Liver (tissue), 9 donors: ENCODE results near the gene VPS13C. TPM values are rescaled to one million over a fixed set of nuclear protein-coding genes. Genes with fewer than 3 reads are reported as not detected.

Experiments used
- DNase-seq: peaks from one replicate; pipeline ENCODE4 v3.0.0-alpha.2; 2017; ENCODE audit warnings: low spot score
- H3K27ac ChIP-seq, 2 donors: one replicate each; pipeline ENCODE4 v1.7.0; 2013; ENCODE audit warnings: inconsistent platforms in 2 of 2, low read length in 2 of 2, control low read depth in 1 of 2, low read depth in 1 of 2, mild to moderate bottlenecking in 1 of 2
- H3K27me3 ChIP-seq, 4 donors: one replicate each; pipeline versions ENCODE4 v1.6.1 to v1.7.0; 2013; ENCODE audit warnings: low read length in 3 of 4, inconsistent platforms in 1 of 4, mild to moderate bottlenecking in 1 of 4, moderate library complexity in 1 of 4; ENCODE audit not compliant: control insufficient read depth in 4 of 4, insufficient read depth in 4 of 4
- H3K36me3 ChIP-seq, 4 donors: one replicate each; pipeline versions ENCODE4 v1.6.1 to v1.7.0; 2013; ENCODE audit warnings: low read length in 3 of 4, mild to moderate bottlenecking in 3 of 4, low read depth in 1 of 4, moderate library complexity in 1 of 4; ENCODE audit not compliant: control insufficient read depth in 4 of 4, insufficient read depth in 3 of 4
- H3K4me1 ChIP-seq, 4 donors: one replicate each; pipeline versions ENCODE4 v1.6.1 to v1.7.0; 2013; ENCODE audit warnings: low read length in 3 of 4, mild to moderate bottlenecking in 3 of 4, moderate library complexity in 1 of 4; ENCODE audit not compliant: control insufficient read depth in 4 of 4, insufficient read depth in 4 of 4
- H3K4me3 ChIP-seq, 3 donors: one replicate each; pipeline versions ENCODE4 v1.6.1 to v1.7.0; 2013; ENCODE audit warnings: low read length in 3 of 3, control low read depth in 1 of 3, low read depth in 1 of 3, mild to moderate bottlenecking in 1 of 3
- H3K9ac ChIP-seq, 2 donors: one replicate each; pipeline ENCODE4 v1.7.0; 2013; ENCODE audit warnings: low read length in 2 of 2, mild to moderate bottlenecking in 2 of 2, moderate library complexity in 2 of 2, control low read depth in 1 of 2, low read depth in 1 of 2
- H3K9me3 ChIP-seq, 4 donors: one replicate each; pipeline versions ENCODE4 v1.6.1 to v1.7.0; 2013; ENCODE audit warnings: low read length in 3 of 4; ENCODE audit not compliant: control insufficient read depth in 4 of 4
- EGR1 ChIP-seq, 2 donors: IDR thresholded peaks; 2 replicates each; pipeline ENCODE4 v1.6.1; 2016 to 2018; ENCODE audit warnings: antibody characterized with exemption in 2 of 2, low read depth in 2 of 2
- FOXA1 ChIP-seq: IDR thresholded peaks from 2 replicates; pipeline ENCODE4 v1.6.1; 2016; ENCODE audit warnings: antibody characterized with exemption
- FOXA2 ChIP-seq: IDR thresholded peaks from 2 replicates; pipeline ENCODE4 v1.6.1; 2016; ENCODE audit warnings: antibody characterized with exemption
- GABPA ChIP-seq, 2 donors: IDR thresholded peaks in 1 of 2; conservative IDR thresholded peaks in 1 of 2; 2 replicates each; pipeline ENCODE4 v1.6.1; 2016; ENCODE audit warnings: antibody characterized with exemption in 2 of 2, mild to moderate bottlenecking in 1 of 2, moderate library complexity in 1 of 2
- HNF4A ChIP-seq, 2 donors: conservative IDR thresholded peaks; 2 replicates each; pipeline ENCODE4 v1.6.1; 2016; ENCODE audit warnings: antibody characterized with exemption in 2 of 2, mild to moderate bottlenecking in 2 of 2
- HNF4G ChIP-seq: IDR thresholded peaks from 2 replicates; pipeline ENCODE4 v1.6.1; 2016; ENCODE audit warnings: antibody characterized with exemption
- JUND ChIP-seq, 2 donors: IDR thresholded peaks; 2 replicates each; pipeline ENCODE4 v1.6.1; 2016; ENCODE audit warnings: antibody characterized with exemption in 2 of 2
- NR2F2 ChIP-seq: IDR thresholded peaks from 2 replicates; pipeline ENCODE4 v1.6.1; 2016; ENCODE audit warnings: antibody characterized with exemption
- RAD21 ChIP-seq, 2 donors: IDR thresholded peaks; 2 replicates each; pipeline ENCODE4 v1.6.1; 2016; ENCODE audit warnings: antibody characterized with exemption in 2 of 2, mild to moderate bottlenecking in 2 of 2
- RXRA ChIP-seq, 2 donors: IDR thresholded peaks; 2 replicates each; pipeline ENCODE4 v1.6.1; 2017 to 2018; ENCODE audit warnings: antibody characterized with exemption in 2 of 2, mild to moderate bottlenecking in 1 of 2
- SP1 ChIP-seq: IDR thresholded peaks from 2 replicates; pipeline ENCODE4 v1.6.1; 2018; ENCODE audit warnings: antibody characterized with exemption, mild to moderate bottlenecking
- TAF1 ChIP-seq: conservative IDR thresholded peaks from 2 replicates; pipeline ENCODE4 v1.6.1; 2016; ENCODE audit warnings: antibody characterized with exemption, mild to moderate bottlenecking
- YY1 ChIP-seq: IDR thresholded peaks from 2 replicates; pipeline ENCODE4 v1.6.1; 2016; ENCODE audit warnings: antibody characterized with exemption, mild to moderate bottlenecking
- WGBS: extraction: QIAGEN DNeasy Blood & Tissue Kit; methylation state at CpG from one replicate; pipeline ENCODE4 v1.1.7; 2013; 5-methylcytosine and 5-hydroxymethylcytosine counted together
- polyA plus RNA-seq, 2 donors: library from polyadenylated mRNA; stranded (reverse) in 1 of 2; unstranded in 1 of 2; fragments of 200-250 nt in 1 of 2; fragments of >200 nt in 1 of 2; fragmentation: Nextera tagmentation in 1 of 2; extraction: Ambion mirVana in 1 of 2; gene quantifications; one replicate each; pipeline versions ENCODE4 v1.2.1 to v1.2.3, GENCODE V29; 2013 to 2015
- total RNA-seq, 2 donors: library from RNA; depleted of rRNA; stranded (reverse); fragments of >200 nt; gene quantifications; one replicate each; pipeline ENCODE4 v1.2.3, GENCODE V29; 2014
- TF ChIP-seq, protein P1 (sequence below): IDR thresholded peaks from 2 replicates; pipeline ENCODE4 v1.6.1; 2016; ENCODE audit warnings: antibody characterized with exemption
- TF ChIP-seq, protein P2 (sequence below): IDR thresholded peaks from 2 replicates; pipeline ENCODE4 v1.6.1; 2016; ENCODE audit warnings: antibody characterized with exemption, mild to moderate bottlenecking
- TF ChIP-seq, protein P3 (sequence below): IDR thresholded peaks from 2 replicates; pipeline ENCODE4 v1.6.1; 2016; ENCODE audit warnings: antibody characterized with exemption
- TF ChIP-seq, protein P4 (sequence below): fragments of 150-350 bp; IDR thresholded peaks from 2 replicates; pipeline ENCODE4 v1.5.1; 2017; ENCODE audit warnings: improper control_type of control experiment, low read depth, low read length; ENCODE audit not compliant: missing input control
- TF ChIP-seq, protein P5 (sequence below): IDR thresholded peaks from 2 replicates; pipeline ENCODE4 v1.6.1; 2016; ENCODE audit warnings: antibody characterized with exemption
- donor health status: healthy.
- donor health status: healthy.
- donor health status: healthy.
- donor health status: healthy.
- donor health status: healthy.

VPS13C gene
- total and polyA plus RNA-seq, 4 donors: 5.4 to 42.0 (median 17.4) TPM

DNA sequence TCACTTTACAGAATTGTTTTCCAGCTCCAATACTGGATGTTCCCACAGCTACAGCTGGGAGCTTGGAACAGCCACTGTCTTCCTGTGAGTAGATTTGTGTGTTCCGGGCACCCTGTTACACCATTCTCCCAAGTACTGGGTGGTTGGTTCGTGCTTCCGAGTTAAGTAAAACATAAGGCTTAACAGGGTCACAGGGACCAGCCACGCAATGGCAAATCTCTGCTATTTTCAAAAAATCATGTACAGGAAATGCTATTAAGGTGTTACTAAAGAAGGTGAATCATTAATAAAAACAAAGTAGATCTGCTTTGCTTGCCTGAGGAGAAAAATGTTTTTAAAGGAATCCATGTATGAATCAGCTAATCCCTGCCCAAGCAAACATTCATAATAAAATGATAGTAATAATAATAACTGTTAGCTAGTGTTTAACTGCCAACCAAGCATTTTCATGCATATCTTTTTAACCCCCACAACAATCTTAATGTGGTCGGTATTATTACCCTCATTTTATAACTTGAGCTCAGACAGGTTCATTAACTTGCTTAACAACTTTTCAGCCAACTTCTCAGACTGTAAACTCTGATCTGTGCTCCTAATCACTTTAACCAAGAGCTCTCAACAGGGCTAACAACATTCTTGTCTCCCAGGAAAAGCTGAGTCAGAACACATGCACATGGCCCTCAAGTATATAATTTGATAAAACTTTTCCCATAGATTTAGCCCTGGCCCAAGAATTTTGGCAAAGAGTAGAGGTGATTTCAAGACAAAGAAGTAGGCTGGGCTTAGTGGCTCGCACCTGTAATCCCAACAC lies 3.8 kb upstream of the VPS13C start:
- Histone ChIP-seq H3K9me3 (no peaks in the 10 kb centered on the region), H3K4me3 (no peak overlapping the region), H3K4me1 (peaks cover 8 to 36% (median 16%) of the 10 kb centered on the region in 4 donors), H3K27ac (no peak overlapping the region), H3K27me3 (no peaks in the 10 kb centered on the region), H3K36me3 (no peaks in the 10 kb centered on the region), H3K9ac (no peak overlapping the region)
- no peak for DNase-seq
- no peak for TF ChIP-seq RAD21 (IDR thresholded peaks at IDR 0.05)
- no peak for TF ChIP-seq JUND (IDR thresholded peaks at IDR 0.05)
- TF ChIP-seq, protein P1, sequence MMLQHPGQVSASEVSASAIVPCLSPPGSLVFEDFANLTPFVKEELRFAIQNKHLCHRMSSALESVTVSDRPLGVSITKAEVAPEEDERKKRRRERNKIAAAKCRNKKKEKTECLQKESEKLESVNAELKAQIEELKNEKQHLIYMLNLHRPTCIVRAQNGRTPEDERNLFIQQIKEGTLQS: no peak
- TF ChIP-seq, protein P2, sequence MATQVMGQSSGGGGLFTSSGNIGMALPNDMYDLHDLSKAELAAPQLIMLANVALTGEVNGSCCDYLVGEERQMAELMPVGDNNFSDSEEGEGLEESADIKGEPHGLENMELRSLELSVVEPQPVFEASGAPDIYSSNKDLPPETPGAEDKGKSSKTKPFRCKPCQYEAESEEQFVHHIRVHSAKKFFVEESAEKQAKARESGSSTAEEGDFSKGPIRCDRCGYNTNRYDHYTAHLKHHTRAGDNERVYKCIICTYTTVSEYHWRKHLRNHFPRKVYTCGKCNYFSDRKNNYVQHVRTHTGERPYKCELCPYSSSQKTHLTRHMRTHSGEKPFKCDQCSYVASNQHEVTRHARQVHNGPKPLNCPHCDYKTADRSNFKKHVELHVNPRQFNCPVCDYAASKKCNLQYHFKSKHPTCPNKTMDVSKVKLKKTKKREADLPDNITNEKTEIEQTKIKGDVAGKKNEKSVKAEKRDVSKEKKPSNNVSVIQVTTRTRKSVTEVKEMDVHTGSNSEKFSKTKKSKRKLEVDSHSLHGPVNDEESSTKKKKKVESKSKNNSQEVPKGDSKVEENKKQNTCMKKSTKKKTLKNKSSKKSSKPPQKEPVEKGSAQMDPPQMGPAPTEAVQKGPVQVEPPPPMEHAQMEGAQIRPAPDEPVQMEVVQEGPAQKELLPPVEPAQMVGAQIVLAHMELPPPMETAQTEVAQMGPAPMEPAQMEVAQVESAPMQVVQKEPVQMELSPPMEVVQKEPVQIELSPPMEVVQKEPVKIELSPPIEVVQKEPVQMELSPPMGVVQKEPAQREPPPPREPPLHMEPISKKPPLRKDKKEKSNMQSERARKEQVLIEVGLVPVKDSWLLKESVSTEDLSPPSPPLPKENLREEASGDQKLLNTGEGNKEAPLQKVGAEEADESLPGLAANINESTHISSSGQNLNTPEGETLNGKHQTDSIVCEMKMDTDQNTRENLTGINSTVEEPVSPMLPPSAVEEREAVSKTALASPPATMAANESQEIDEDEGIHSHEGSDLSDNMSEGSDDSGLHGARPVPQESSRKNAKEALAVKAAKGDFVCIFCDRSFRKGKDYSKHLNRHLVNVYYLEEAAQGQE: no peak
- no peak for TF ChIP-seq HNF4G
- TF ChIP-seq YY1: no peak
- TF ChIP-seq HNF4A (conservative IDR thresholded peaks at IDR 0.05): no peak
- TF ChIP-seq, protein P3, sequence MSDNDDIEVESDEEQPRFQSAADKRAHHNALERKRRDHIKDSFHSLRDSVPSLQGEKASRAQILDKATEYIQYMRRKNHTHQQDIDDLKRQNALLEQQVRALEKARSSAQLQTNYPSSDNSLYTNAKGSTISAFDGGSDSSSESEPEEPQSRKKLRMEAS: no peak
- no peak for TF ChIP-seq RXRA (IDR thresholded peaks at IDR 0.05)
- no peak for TF ChIP-seq FOXA2
- TF ChIP-seq FOXA1: no peak
- TF ChIP-seq, protein P4, sequence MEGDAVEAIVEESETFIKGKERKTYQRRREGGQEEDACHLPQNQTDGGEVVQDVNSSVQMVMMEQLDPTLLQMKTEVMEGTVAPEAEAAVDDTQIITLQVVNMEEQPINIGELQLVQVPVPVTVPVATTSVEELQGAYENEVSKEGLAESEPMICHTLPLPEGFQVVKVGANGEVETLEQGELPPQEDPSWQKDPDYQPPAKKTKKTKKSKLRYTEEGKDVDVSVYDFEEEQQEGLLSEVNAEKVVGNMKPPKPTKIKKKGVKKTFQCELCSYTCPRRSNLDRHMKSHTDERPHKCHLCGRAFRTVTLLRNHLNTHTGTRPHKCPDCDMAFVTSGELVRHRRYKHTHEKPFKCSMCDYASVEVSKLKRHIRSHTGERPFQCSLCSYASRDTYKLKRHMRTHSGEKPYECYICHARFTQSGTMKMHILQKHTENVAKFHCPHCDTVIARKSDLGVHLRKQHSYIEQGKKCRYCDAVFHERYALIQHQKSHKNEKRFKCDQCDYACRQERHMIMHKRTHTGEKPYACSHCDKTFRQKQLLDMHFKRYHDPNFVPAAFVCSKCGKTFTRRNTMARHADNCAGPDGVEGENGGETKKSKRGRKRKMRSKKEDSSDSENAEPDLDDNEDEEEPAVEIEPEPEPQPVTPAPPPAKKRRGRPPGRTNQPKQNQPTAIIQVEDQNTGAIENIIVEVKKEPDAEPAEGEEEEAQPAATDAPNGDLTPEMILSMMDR: no peak
- TF ChIP-seq NR2F2: no peak
- no peak for TF ChIP-seq SP1
- no peak for TF ChIP-seq EGR1 (IDR thresholded peaks at IDR 0.05; ENCODE audit: low read depth in 2 of 2)
- TF ChIP-seq TAF1: no peak
- TF ChIP-seq, protein P5, sequence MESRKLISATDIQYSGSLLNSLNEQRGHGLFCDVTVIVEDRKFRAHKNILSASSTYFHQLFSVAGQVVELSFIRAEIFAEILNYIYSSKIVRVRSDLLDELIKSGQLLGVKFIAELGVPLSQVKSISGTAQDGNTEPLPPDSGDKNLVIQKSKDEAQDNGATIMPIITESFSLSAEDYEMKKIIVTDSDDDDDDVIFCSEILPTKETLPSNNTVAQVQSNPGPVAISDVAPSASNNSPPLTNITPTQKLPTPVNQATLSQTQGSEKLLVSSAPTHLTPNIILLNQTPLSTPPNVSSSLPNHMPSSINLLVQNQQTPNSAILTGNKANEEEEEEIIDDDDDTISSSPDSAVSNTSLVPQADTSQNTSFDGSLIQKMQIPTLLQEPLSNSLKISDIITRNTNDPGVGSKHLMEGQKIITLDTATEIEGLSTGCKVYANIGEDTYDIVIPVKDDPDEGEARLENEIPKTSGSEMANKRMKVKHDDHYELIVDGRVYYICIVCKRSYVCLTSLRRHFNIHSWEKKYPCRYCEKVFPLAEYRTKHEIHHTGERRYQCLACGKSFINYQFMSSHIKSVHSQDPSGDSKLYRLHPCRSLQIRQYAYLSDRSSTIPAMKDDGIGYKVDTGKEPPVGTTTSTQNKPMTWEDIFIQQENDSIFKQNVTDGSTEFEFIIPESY: no peak
- no peak for TF ChIP-seq GABPA (IDR thresholded peaks at IDR 0.05 in 1 of 2, conservative IDR thresholded peaks at IDR 0.05 in 1 of 2)
- 86% methylated on average over 6 of the region's 6 CpGs for WGBS
